Amygdala (tissue), 56 donors: ENCODE measurements around the gene C6orf15.

Experiments
- DNase-seq, 56 donors: peaks; one replicate each; lab custom pipeline; 2025; lab: John Stamatoyannopoulos, UW

Gene C6orf15

DNA sequence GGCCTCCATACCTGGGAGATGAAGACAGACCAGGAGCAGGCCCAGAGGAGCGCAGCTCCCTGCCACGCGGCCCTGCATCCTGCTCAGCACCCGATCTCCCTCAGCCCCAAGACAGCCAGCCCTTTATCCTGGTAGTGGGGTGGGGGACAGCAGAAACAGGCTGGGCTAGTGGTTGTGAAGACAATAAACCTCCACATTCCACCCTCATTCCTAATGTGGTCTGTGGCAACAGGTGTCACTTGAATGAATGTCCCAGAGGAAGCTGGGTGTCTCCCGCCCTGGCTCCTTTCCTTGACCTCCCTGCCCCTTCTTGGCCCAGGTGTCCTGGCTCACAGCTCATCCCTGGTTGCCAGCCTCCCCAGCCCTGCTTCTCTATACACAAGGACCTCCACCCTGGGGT lies at the start of gene C6orf15:
C6orf15 (minus strand) TSS at position 98 of the 400 bp plus-strand sequence; CDS start at position 78, 20 bp downstream.
- no peak for DNase-seq

DNA sequence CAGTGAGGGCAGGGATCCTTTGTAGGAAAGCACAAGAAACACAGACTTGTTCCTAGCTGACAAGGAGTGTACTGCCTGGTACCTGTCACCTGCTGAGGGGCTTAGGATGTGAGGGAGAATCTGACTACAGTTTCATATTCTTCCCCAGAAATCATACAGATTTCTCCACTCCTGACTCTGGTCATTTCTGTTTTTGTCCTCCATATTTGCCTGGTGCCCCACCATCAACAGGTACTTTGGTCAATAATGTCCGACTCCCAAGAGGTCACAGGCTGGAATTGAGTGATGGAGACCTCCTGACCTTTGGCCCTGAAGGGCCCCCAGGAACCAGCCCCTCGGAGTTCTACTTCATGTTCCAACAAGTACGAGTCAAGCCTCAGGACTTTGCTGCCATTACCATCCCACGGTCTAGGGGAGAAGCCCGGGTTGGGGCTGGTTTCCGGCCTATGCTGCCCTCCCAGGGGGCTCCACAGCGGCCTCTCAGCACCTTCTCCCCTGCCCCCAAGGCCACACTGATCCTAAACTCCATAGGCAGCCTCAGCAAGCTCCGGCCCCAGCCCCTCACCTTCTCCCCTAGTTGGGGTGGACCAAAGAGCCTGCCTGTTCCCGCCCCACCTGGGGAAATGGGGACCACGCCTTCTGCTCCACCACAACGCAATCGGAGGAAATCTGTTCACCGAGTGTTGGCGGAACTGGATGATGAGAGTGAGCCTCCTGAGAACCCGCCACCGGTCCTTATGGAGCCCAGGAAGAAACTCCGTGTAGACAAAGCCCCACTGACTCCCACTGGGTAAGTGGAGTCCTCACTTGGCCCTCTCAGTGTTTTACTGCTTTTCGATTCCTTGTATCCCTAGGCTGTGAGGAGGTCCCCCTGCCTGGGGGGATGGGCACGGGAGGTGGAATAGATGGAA lies 49.1 kb upstream of the C6orf15 start:
- no peak for DNase-seq

GRCh38 chr6:31158863-31159855 lies 46.8 kb upstream of the C6orf15 start:
- DNase-seq = no peak

DNA sequence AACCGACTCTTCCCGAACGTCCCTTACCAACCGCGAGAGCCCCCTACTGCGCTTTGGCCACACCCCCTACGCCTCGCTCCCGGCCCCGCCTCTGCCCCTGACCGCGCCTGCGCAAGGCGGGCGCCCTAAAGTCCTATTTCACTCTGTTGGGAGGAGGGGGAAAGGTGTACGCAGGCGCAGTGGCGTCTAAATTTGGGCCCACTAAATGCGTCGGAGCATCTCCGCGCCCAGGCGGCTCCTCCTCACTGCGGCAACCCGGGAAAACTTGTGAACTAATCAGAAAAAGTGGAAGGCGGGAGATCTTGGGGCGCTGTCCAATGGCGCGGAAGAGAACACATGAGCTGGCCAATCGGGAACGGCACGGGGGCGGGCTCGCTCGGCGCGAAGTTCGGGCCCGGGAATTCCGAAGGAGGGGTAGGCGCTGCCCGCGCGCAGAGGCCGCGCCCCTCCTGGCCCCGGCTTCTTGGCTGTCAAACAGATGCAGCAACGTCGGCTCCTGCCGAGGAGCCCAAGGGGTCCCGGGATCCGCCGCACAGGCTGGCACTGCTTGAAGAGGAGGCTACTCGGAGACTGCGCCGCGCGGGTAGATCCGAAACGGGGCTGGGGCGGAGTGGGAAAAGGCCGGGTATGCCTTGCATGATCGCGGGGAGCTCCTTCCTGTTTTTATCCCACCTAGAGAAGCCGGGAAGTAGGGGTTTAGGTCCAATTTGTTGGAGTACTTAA lies 45.9 kb upstream of the C6orf15 start, which contains the start of gene TCF19:
TCF19 (plus strand) TSS at position 450 of the 723 bp plus-strand sequence. CDS start 881 bp downstream, outside the sequence.
- DNase-seq = peak; percentile 71 to 98 (median 95)

DNA sequence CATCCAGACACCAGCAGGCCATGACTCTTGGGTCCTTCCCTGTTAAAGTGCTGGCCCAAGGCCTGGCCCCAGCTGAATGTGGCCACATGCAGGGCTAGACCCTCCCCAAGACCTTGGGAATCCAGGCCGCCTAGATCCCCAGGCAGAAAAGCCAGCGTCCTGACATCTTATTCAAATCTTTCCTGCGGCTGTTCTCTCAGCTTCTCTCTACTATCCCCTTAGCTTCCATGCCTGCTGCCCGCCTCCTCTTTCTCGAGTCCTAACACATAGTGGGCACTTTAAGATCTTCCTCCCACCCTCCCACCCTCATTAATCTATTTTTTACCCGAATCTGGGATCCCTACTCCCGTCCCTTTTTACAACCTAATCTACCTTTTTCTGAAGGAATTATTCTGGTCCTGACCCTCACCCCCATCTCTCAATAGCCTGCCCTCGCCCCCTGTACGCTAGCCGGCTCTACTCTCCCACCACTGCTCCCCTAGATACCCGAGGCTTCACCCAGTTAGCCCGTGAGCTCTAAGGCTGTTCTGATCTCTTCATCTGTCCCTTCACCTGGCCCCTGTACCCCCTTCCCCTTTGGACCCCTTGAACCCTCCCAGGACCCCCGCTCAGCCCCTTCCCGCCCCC lies 45.3 kb upstream of the C6orf15 start, which contains the start of gene CCHCR1:
CCHCR1 (minus strand) TSS at position 290 of the 627 bp plus-strand sequence; CDS start at position 88, 202 bp downstream.
- DNase-seq = peak in 1 of 56 donors; percentile 8

GRCh38 chr6:31156641-31157040 lies 44.3 kb upstream of the C6orf15 start:
- DNase-seq = no peak

DNA sequence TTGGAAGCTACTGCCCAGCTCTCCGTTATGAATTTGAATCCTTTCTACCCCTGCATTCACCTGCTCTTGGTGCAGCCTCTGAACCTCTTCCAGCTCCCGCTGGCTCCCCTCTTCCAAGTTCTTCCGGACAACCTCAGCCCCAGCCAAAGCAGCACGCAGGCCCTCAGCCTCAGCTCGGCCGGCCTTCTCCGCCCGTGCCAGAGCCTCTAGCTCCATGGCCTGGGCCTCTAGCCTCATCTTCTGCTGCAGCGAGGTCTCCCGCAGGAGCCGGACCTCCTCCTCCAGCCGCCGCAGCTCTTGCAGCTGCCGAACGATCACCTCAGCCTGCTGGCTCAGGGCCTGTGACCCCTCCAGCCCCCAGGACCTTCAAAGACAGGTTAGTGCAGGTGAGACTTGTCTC lies 42.1 kb upstream of the C6orf15 start:
- no peak for DNase-seq

- DNase-seq = no peak
These were observed 40.4 kb upstream of the C6orf15 start for GRCh38 chr6:31152781-31153180.

DNA sequence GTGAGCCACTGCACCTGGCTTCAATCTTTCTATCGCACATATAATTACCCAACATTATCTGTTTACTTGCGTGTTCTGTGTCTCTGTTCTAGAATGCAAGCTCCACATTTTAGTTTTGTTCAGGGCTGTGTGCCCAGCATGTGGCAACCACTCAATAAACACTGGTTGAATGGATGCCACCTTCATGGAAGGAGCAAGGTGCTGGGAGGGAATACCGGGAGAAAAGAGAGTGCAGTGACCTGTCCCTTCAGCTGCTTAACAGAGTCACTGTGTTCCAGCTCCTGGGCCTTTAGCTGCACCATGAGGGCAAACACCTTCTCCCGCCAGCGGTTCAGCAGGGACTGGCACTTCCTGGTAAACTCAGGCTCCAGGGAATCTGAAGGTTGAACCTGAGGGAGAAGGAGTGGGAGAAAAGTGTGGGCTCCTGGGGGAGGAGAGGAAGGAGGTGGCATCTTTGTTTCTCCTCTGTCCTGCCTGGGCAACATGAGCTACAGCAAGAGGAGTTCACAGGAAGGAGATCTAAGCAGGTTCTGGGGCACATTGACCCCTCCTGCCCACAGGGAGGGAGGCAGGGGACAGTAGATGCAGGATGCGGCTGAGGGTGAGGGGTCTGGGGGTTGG lies 37.6 kb upstream of the C6orf15 start:
- DNase-seq = no peak

GRCh38 chr6:31145386-31145785 lies 33.0 kb upstream of the C6orf15 start:
- no peak for DNase-seq

DNA sequence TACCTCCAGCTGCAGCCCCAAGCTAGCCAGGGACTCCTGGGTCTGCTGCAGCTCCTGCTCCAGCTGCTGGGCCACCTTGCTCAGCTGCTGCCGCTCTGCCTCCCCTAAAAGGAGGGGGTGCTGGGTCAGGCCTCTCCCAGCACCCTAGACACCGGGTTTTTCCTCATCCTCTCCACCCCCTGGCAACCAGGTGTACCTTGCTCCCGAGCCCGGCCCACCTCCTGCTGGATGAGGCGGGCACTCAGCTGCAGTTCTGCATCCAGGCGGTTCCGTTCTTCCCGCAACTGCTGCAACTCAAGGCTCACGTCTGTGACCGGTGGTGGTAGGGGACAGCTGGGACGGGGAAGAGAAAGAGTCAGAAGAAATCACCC lies 32.6 kb upstream of the C6orf15 start:
- no peak for DNase-seq

DNA sequence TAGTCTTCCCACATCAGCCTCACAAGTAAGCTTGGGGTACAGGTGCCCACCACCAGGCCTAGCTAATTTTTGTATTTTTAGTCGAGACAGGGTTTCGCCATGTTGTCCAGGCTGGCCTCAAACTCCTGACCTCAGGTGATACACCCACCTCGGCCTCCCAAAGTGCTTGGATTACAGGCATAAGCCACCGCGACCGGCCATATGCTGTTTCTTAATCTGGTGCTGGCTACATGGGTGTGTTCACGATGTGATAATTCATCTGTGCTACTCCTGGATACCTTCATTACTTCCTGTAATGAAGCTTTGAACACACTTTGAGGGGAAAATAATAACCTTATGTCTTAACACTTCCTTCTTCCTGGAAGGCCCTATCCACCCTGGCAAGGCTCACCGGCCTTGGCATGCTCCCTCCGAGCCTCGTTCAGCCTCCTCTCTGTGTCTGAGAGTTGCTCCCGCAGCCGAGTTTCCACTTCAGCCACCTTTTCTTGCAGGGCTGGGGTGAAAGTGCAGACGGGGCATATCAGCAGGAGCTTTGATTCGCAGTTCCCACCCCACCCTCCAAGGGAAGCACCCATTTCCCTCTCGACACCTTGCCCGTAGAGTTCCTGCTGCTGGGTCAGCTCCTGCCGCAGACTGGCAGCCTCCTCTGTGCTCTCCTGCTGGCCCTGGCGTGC lies 32.1 kb upstream of the C6orf15 start:
- no peak for DNase-seq

- DNase-seq = no peak
These were observed 30.8 kb upstream of the C6orf15 start for GRCh38 chr6:31143148-31143547.

GRCh38 chr6:31142361-31142761 lies 30.0 kb upstream of the C6orf15 start:
- no peak for DNase-seq

- DNase-seq = no peak
These were observed 28.3 kb upstream of the C6orf15 start for GRCh38 chr6:31140643-31141042.

DNA sequence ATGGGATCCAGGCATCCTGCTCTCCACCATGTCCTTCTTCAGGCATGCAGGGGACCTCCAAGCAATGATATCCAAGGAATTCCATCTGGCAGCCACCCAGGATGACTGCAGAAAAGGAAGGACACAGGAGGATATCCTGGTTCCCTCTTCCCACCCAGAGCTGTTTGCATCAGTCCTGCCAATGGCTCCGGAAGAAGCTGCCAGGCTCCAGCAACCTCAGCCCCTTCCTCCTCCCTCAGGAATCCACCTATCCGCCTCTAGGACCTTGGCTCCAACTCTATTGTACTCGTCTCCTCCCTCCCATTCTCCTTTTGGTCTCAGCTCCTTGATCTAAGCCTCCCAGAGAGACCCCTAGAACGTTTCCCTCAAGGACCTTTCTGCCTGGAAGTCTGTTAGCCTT lies 27.2 kb upstream of the C6orf15 start:
- no peak for DNase-seq

GRCh38 chr6:31138982-31139381 lies 26.6 kb upstream of the C6orf15 start, which contains the start of gene PSORS1C2:
PSORS1C2 (minus strand) TSS chr6:31139066; CDS start chr6:31139026, 40 bp downstream.
- no peak for DNase-seq

- DNase-seq = no peak
These were observed 23.3 kb upstream of the C6orf15 start for GRCh38 chr6:31135710-31136109.

- DNase-seq = no peak
These were observed 20.4 kb upstream of the C6orf15 start for GRCh38 chr6:31132806-31133205.
